Measurements from ENCODE around the gene EFNA4. TPM values are rescaled to one million over a fixed set of nuclear protein-coding genes. Genes with fewer than 3 reads are reported as not detected.

Gene EFNA4
- total and polyA plus RNA-seq, 2 of the 8 experiments (the other 6 are each of a cell fraction or from before 2014, with no cell fraction given) = 21.9 to 23.9 TPM

- H3K23ac ChIP-seq (ENCODE audit: insufficient read length) = no peak overlapping the region
- H3K18ac ChIP-seq (ENCODE audit: extremely low read depth, low read length) = no peak overlapping the region
- H3K9ac ChIP-seq (replicated peaks in 1 of 4; ENCODE audit: extremely low read depth in 1 of 4, low read depth in 3 of 4, low read length in 3 of 4) = no peak overlapping the region
- DNase-seq (ENCODE audit: low read depth in 1 of 2, low spot score in 2 of 2) = no peak
- H3K27me3 ChIP-seq (replicated peaks in 1 of 4; ENCODE audit: control insufficient read depth in 3 of 4, extremely low read depth in 1 of 4, insufficient read depth in 3 of 4, low read length in 3 of 4) = 0 out of 7 replicates have a peak, but pooled peaks cover 0 to 2% (median 0%) of the 10 kb centered on the region in 4 experiments
- no peak for FAIRE-seq
- H3K79me2 ChIP-seq (ENCODE audit: control insufficient read depth in 1 of 2, insufficient read depth in 2 of 2, low read length in 2 of 2) = no peaks in the 10 kb centered on the region
- no peak overlapping the region for H3K27ac ChIP-seq (ENCODE audit: low read depth, low read length)
- no peaks in the 10 kb centered on the region for H3K36me3 ChIP-seq (ENCODE audit: control insufficient read depth in 2 of 4, insufficient read depth in 4 of 4, low read length in 3 of 4)
- POLR2A ChIA-PET (ENCODE audit: partially characterized antibody) = interaction anchor here (0.7 to 8.8 kb wide), 4 partner anchors 9 to 96 kb away, joined by 3 to 60 read pairs (median 5); partner anchors contain the start of gene PMVK
- TF ChIP-seq RNF2 (IDR thresholded peaks at IDR 0.05; ENCODE audit: borderline replicate concordance, low read depth, low read length, missing control alignments, poor library complexity, severe bottlenecking) (no peak), EGR1 (IDR thresholded peaks at IDR 0.05; ENCODE audit: borderline replicate concordance, low read depth, low read length) (no peak), MAFK (IDR thresholded peaks at IDR 0.05; ENCODE audit: low read depth, low read length) (no peak), BRCA1 (IDR thresholded peaks at IDR 0.05; ENCODE audit: low read depth, low read length) (no peak), USF2 (IDR thresholded peaks at IDR 0.05; ENCODE audit: low read length) (no peak), BACH1 (IDR thresholded peaks at IDR 0.05; ENCODE audit: low read length) (no peak), CHD1 (IDR thresholded peaks at IDR 0.05; ENCODE audit: low read depth, low read length) (no peak), CBX8 (IDR thresholded peaks at IDR 0.05; ENCODE audit: borderline replicate concordance, low read depth, low read length) (no peak)
- no peak overlapping the region for H2BK5ac ChIP-seq (ENCODE audit: low read depth, low read length)
- H3K4me2 ChIP-seq (ENCODE audit: insufficient read depth in 1 of 2, low read depth in 2 of 2, low read length in 2 of 2) = no peak overlapping the region
- no peaks in the 10 kb centered on the region; a peak in 1 of 7 replicates for H3K4me1 ChIP-seq (replicated peaks in 1 of 4; ENCODE audit: control insufficient read depth in 3 of 4, insufficient read depth in 4 of 4, low read length in 3 of 4)
- no peak overlapping the region for H2BK20ac ChIP-seq (ENCODE audit: low read length)
- no peak overlapping the region for H2AFZ ChIP-seq (ENCODE audit: low read length)
- H2BK120ac ChIP-seq (replicated peaks; ENCODE audit: low read depth, low read length) = no peak overlapping the region
- no peak overlapping the region for H3K4ac ChIP-seq (replicated peaks; ENCODE audit: insufficient read length, low read depth, low read length)
- no peaks in the 10 kb centered on the region for H4K20me1 ChIP-seq (replicated peaks in 1 of 2; ENCODE audit: control insufficient read depth in 1 of 2, insufficient read depth in 2 of 2, low read length in 2 of 2)
- H3K4me3 ChIP-seq (ENCODE audit: extremely low read depth in 1 of 4, insufficient read depth in 2 of 4, low read depth in 3 of 4, low read length in 4 of 4) = no peak overlapping the region
- H3K56ac ChIP-seq (replicated peaks; ENCODE audit: insufficient read length, low read depth, low read length) = no peak overlapping the region
- H4K5ac ChIP-seq (ENCODE audit: insufficient read length, low read depth, low read length) = no peak overlapping the region
- H2BK15ac ChIP-seq (ENCODE audit: low read length) = no peak overlapping the region
- H3K79me1 ChIP-seq (ENCODE audit: low read depth, low read length) = no peaks in the 10 kb centered on the region
- CTCF ChIA-PET (ENCODE audit: partially characterized antibody) = interaction anchor here (0.9 to 9.5 kb wide), 8 partner anchors 11 to 52 kb away, joined by 3 to 76 read pairs (median 8); partner anchors contain the start of gene ADAM15
- no peak overlapping the region for H2AK5ac ChIP-seq (ENCODE audit: low read depth, low read length)
- no peak overlapping the region for H2BK12ac ChIP-seq (ENCODE audit: low read depth, low read length)
- WGBS, 2 experiments (ENCODE audit: extremely low coverage in 1 of 2, insufficient coverage in 1 of 2, insufficient read length in 1 of 2, insufficient replicate concordance in 2 of 2, low coverage in 1 of 2, low lambda C conversion rate in 2 of 2, missing lambda C conversion rate in 1 of 2) = 92% methylated on average over 11 of the region's 12 CpGs; no CpG with 5 or more reads in 1 of the 2 experiments
- no peaks in the 10 kb centered on the region for H3K23me2 ChIP-seq (ENCODE audit: low read depth, low read length)
- H3K14ac ChIP-seq (ENCODE audit: insufficient read length) = no peak overlapping the region
- no peak overlapping the region for H4K91ac ChIP-seq (replicated peaks; ENCODE audit: insufficient read length, low read length)
- H3K9me3 ChIP-seq (ENCODE audit: insufficient read depth in 2 of 2, low read depth in 1 of 2, low read length in 1 of 2) = no peaks in the 10 kb centered on the region
- peak overlapping the region; percentile 25; the same call in 1 of the 2 replicates for H4K8ac ChIP-seq (ENCODE audit: extremely low read depth, insufficient read depth, low read length)
Observed at GRCh38 chr1:155032886-155033285, 30.7 kb upstream of the EFNA4 start.

All from H1 (cell line).